ENCODE results near the gene CCDC102B. TPM values are rescaled to one million over a fixed set of nuclear protein-coding genes. Genes with fewer than 3 reads are reported as not detected.

CCDC102B gene
- 10 to 100 TPM in 2 of 4 donors, 1 to 10 TPM in 2; 6.7 to 15.3 (median 11.8) TPM for total RNA-seq

DNA sequence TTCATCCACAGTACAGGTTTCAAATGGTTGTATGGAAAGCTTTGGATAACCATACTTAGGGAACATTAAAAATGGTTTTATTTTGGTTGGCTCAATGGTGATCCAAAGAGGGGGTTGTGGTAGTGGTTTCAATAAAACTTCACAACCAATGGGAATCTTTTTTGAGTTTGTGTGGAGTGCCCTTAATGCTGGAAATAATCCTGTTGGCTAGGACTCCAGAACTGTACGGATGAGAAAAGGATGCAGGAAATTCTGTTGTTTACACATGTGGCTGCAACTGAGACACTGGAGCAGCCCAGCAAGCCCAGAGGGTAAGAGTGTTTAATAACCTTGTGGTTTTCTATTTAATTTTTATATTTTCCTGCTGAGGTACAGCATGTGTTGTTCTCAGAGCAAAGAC, at the start of gene CCDC102B:
CCDC102B (plus strand) TSS at position 210 of the 400 bp plus-strand sequence. CDS start 38,684 bp downstream, outside the sequence.
- no peak for ATAC-seq (ENCODE audit: low FRiP score)
- no peak for TF ChIP-seq CTCF (IDR thresholded peaks at IDR 0.05)
- no peak for DNase-seq (ENCODE audit: low spot score)

DNA sequence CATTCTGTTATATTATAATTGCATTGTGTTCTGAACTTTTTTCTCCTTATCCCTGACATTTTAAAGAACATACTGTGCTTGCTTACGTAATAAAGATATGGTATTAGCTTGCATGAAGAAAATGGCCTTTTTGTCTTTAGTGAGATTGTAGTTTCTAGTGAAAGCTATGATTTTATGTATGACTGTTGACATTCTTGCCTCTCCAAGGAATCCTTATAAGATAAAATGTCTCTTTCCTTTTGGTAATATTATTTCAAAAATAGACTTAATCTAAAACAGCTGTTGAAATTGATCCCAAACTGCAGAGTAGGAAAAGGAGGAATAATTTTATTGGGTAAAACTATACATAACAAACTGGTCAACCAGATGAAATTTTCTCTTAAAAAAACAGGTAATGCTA, 40.8 kb upstream of the CCDC102B start:
- DNase-seq (ENCODE audit: low spot score) (no peak), ATAC-seq (ENCODE audit: low FRiP score) (no peak)
- no peak for TF ChIP-seq CTCF (IDR thresholded peaks at IDR 0.05)

GRCh38 chr18:68759308-68759707, 38.6 kb upstream of the CCDC102B start:
- ATAC-seq (ENCODE audit: low FRiP score) (no peak), DNase-seq (ENCODE audit: low spot score) (no peak)
- no peak for TF ChIP-seq CTCF (IDR thresholded peaks at IDR 0.05)

- TF ChIP-seq CTCF (IDR thresholded peaks at IDR 0.05): no peak
- ATAC-seq (ENCODE audit: low FRiP score): no peak
- no peak for DNase-seq (ENCODE audit: low spot score)
Measured at GRCh38 chr18:68763083-68763482, 34.8 kb upstream of the CCDC102B start.

DNA sequence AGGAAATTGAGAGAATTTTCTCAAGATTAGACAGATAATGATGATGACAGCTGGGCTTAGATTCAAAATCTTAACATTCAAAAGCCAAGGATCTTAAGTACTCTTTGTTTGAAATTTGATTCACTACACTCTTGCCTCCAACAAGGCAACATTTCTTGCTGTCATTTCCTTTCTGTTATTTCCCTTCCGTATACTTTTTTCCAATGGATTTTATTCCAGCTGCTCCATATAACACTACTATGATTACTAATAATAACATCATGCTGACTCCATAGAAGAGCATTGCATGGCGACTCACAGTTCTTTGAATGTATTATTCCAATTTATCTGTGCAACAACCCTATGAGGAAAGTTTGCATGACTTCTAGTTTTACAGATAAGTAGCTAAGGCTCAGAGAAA, 33.9 kb upstream of the CCDC102B start:
- ATAC-seq (ENCODE audit: low FRiP score): no peak
- TF ChIP-seq CTCF (IDR thresholded peaks at IDR 0.05): no peak
- DNase-seq (ENCODE audit: low spot score): no peak

GRCh38 chr18:68766433-68766832, 31.4 kb upstream of the CCDC102B start:
- DNase-seq (ENCODE audit: low spot score): no peak
- peak; percentile 76 for ATAC-seq (ENCODE audit: low FRiP score)
- no peak for TF ChIP-seq CTCF (IDR thresholded peaks at IDR 0.05)

- ATAC-seq (ENCODE audit: low FRiP score) (peak; percentile 76), DNase-seq (ENCODE audit: low spot score) (peak; percentile 25)
- no peak for TF ChIP-seq CTCF (IDR thresholded peaks at IDR 0.05)
Measured at GRCh38 chr18:68769461-68769860, 28.4 kb upstream of the CCDC102B start.
